HG03558 (cell line): ENCODE results near the gene ENO3.

Experiments
- ATAC-seq: cut with Tn5 transposase; IDR thresholded peaks from one replicate; pipeline ENCODE4 v1.9.1; 2021; ENCODE audit warnings: moderate number of reproducible peaks; ENCODE audit not compliant: unreplicated experiment; ENCODE audit errors: extremely low read depth

The ENO3 gene

DNA sequence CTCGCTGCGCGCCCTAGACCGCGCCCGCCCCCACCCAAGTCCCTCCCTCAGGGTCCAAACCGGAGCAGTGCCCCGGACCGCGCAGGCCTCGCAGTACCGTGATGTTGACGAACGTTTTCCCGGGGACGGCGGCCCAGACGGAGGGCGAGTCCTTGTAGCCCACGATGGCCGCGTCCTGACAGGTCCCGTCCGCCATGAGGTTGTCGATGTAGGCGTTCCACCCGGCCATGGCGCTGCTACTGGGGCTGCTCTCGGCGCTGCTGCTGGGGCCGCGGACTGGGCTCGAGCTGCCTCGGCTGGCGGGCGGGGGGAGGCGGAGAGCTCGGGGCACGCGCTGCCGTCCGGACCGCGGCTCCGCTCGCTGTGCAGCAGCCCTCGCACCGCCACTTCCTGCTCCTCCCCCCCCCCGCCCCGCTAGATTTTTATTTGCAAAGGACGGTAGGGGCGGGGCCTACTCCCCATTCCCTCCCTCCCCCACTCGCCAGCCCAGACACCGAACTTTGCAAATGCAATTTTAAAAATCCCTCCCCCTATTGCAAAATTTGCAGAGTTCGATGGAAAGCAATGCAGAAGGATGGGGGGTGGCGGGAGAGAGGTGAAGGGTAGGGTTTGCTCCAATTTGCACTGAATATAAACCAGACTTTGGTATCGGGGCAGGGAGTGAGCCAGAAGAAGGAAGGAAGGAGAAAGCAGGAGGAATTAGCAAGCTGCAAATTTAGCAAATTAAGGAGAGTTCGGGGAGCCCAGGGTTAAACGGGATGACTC lies 2.6 kb upstream of the ENO3 start, which contains the start of gene PFN1:
Gene PFN1, minus strand, starts transcription at position 365 of the 765 bp plus-strand sequence. Its CDS starts 136 bp downstream, at position 229.
- no peak for ATAC-seq

- ATAC-seq: no peak
Measured at GRCh38 chr17:4948931-4949320, 2.0 kb upstream of the ENO3 start.

GRCh38 chr17:4949321-4950074 lies 1.4 kb upstream of the ENO3 start:
- no peak for ATAC-seq

GRCh38 chr17:4950075-4950745 lies 709 bp upstream of the ENO3 start:
- no peak for ATAC-seq

DNA sequence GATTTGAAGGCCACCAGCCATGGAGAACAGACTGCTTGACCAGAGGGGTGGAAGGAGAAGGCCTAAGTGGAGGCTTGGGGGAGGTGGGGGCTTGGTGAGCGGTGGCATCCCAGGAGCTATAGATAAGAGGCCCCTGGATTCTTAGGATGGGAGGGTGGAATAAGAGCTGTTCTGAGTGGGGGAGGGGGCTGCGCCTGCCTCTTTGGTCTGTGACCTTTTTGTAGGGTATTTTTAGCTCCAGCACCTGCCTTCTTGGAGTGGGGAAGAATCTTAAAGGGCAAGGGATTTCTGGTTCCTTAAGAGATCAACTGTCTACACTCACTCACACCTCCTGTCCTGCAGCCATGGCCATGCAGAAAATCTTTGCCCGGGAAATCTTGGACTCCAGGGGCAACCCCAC lies 567 bp downstream of the ENO3 start:
- ATAC-seq: no peak

GRCh38 chr17:4953451-4953961 lies 2.6 kb downstream of the ENO3 start:
- ATAC-seq: no peak

GRCh38 chr17:4955091-4955490 lies 4.2 kb downstream of the ENO3 start:
- ATAC-seq: no peak

DNA sequence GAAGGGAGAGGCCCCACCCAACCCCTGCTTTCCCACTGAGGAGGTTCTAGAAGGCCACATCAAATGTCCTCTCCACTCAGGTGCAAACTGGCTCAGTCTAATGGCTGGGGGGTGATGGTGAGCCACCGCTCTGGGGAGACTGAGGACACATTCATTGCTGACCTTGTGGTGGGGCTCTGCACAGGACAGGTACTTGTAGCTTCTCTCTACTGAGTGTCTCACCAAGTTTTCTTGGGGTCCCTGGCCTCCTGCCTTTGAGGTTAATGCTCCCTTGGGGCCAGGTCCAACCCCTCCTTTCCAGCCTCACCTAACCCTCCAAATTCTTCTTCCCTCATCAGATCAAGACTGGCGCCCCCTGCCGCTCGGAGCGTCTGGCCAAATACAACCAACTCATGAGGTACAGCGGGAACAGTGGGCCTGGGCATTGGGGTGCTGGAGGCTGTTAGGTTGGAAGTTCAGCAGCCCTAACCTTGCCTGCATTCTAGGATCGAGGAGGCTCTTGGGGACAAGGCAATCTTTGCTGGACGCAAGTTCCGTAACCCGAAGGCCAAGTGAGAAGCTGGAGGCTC lies 5.7 kb downstream of the ENO3 start:
- no peak for ATAC-seq

DNA sequence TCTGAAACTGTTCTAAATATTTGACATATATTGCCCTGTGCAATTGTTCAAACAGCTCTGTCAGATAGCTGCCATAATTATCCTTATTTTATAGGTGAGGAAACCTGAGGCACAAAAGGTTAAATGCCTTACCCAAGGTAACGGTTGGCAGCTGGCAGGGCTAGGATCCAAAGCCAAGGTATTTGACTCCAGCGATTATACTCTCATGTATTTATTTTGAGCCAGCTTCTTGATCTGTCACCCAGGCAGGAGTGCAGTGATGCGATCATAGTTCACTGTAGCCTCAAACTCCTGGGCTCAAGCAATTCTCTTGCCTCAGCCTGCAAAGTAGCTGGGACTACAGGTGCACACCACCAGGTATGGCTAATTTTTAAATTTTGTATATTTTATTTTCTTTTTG lies 7.2 kb downstream of the ENO3 start:
- no peak for ATAC-seq

GRCh38 chr17:4959261-4959965 lies 8.5 kb downstream of the ENO3 start:
- ATAC-seq: no peak

DNA sequence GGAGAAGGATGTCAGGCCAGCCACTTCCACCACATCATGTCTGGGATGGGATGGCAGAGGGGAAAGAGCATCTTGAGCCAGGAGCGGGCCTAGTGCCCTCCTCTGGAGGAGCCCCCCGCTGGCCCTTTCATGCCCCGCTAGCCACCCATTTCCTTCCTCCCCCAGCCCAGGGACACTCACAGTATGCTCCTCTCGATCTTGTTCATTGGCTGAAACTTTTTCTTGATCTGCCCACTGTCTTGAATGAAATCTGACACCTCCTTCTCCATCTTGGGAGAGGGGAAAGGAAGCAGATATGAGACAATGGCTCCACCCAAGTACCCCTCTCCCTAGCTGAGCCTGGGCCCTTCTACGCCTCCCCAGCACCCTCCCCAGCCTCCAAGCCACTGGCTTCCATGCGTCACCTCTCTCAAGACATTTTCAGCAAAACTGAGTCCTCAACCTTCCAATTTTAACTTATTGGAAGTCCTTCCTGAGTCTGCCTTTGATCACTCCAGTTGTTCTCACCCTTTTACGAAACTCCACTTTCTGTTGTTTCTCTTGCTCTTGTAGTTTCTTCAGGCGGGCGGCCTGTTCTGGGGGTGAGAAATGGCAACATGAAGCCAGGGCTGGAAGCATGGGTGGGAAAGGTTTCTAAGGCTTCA lies 9.5 kb downstream of the ENO3 start:
- ATAC-seq: no peak

DNA sequence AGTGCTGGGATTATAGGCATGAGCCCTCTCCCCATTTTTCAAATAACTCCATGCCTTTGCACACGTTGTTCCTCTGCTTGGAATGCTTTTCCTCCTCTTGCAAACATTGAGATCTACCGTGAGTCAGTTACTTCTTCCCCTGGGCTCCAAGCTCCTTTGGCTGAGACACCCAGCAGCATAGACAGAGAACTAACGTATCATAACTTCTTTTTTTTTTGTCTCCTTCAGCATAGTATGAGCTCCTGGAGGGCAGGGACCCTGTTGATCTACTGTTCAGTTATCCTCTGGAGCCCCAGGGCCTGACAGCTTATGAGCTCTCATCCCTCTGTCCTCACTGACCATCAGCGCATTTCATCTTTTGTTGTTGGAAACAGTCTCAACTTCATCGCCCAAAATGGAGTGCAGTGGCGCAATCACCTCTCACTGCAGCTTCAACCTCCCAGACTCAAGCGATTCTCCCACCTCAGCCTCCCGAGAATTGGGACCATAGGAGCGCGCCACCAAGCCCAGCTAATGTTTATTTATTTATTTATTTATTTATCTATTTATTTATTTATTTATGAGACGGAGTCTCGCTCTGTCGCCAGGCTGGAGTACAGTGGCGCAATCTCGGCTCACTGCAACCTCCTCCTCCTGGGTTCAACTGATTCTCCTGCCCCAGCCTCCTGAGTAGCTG lies 14.5 kb downstream of the ENO3 start:
- no peak for ATAC-seq

DNA sequence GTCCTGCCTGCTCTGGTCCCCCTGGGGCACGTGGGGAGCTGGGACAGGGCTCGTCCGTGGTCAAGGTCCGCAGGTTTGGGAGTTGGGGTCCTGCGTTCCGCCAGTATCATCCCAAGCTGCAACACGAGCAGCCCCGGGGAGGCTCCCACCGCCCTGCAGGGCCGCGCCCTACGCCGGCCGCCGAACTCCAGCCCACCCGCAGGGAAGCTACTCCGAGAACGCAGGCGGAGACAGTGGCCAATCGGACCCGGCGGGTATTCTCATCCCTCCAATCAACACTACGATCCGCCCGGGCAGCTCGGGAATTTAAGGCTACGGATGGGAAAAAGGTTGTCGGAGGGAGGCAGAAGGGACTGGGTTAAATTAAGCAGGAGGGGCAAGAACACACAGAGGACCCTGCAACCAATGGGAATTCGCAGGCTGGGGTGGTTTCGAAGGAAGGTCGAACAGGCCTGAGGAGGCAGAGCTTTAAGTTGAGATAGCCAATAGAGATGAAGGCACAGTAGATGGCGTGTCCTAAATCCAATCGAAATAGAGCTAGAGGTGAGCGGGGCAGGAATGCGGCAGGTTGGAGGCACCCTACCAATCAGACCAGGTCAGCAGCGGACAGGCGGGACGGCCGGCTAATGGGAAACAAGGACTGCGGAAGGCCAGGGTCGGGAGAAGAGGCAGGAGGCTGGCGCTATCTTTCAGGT lies 16.1 kb downstream of the ENO3 start:
- peak; percentile 54 for ATAC-seq

DNA sequence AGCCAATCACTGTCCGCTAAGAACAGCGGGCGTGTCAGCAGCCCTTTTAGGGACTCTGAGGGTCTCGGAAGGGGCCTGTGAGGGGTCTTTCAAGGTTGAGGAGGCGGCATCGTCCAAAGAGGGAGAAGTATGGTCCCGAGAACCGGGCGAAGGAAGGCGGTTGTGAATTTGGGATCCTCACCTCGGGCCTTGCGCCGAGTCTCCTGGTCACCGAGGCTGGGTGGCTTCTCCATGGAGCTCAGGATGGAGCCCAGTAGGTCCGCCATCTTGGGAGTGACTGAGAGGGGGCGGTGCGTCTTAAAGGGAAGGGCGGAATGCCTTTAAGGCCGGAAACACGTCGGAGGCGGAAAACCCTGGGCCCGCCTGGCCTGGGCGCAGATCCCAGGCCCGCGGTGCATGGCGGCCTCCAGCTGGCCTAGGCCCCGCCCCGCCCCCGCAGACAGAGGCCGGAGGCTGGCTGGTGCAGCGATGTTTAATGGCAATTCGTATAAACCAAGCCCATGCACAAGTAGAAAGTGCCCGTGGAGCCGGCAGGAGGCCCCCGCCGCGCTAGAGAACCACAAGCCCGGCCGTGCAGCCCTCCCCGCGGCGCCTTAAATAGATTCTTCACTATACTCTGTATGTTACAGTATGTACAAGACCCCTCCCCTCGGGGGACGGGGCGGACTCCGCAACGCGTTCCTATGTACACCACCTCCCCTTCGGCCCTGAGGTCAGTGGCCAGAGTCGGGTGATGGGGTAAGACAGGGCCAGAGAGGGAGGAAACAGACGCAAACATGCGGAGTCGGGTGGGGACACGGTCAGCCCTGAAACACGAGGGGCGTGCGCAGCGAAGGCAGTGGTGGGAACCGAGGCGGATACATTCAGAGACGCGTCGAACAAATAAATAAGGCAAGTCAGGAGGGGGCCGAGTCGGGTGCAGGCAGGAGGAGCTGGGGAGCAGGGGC lies 16.9 kb downstream of the ENO3 start, which contains the start of gene SPAG7:
Gene SPAG7, minus strand, starts transcription at position 279 of the 947 bp plus-strand sequence. Its CDS starts 13 bp downstream, at position 266.
- peak; percentile 35 for ATAC-seq

- ATAC-seq: no peak
Measured at GRCh38 chr17:4968486-4969046, 17.6 kb downstream of the ENO3 start.

DNA sequence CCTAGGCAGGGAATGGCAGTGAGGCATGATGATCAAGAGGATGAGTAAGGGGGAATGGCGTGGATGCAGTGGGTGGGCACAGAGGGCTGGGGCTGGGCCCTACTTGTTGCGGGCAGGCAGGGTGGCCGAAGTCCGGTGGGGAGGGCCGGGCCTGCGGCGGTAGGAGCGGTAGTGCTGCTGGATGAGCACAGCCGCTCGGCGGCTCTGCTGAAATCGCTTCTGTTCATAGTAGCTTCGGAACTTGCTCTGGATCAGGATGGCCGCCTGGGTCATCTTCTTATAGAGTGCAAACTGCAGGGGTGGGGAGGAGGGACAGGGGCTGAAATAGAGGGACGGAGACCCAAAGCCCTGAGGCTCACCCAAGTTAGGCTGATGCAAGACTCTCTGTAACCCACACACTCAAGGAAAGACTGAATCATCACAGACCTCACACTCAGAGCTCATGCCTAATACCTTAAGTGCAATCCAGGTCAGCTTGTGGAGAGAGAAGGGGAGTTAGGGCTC lies 18.2 kb downstream of the ENO3 start:
- ATAC-seq: no peak
